Subcutaneous abdominal adipose tissue (tissue), 5 donors: ENCODE measurements around the gene OR4S1.
"Not testable (repeated sequence)": the region's sequence is repeated elsewhere in the genome, so short reads cannot be mapped to it uniquely, and the experiment has no call there.

Experiments used
- H3K27ac ChIP-seq: one replicate; pipeline ENCODE4 v1.7.0; 2013; ENCODE audit warnings: low read depth, mild to moderate bottlenecking, inconsistent platforms, low read length, moderate library complexity
- H3K27me3 ChIP-seq, 5 donors: one replicate each; pipeline ENCODE4 v1.7.0; 2013; ENCODE audit warnings: low read length in 5 of 5, inconsistent platforms in 1 of 5; ENCODE audit not compliant: control insufficient read depth in 5 of 5, insufficient read depth in 4 of 5
- H3K36me3 ChIP-seq, 5 donors: one replicate each; pipeline ENCODE4 v1.7.0; 2013; ENCODE audit warnings: low read length in 5 of 5; ENCODE audit not compliant: control insufficient read depth in 5 of 5, insufficient read depth in 5 of 5
- H3K4me1 ChIP-seq, 5 donors: one replicate each; pipeline ENCODE4 v1.7.0; 2013; ENCODE audit warnings: low read length in 5 of 5, mild to moderate bottlenecking in 3 of 5, moderate library complexity in 1 of 5; ENCODE audit not compliant: control insufficient read depth in 5 of 5, insufficient read depth in 5 of 5
- H3K4me3 ChIP-seq, 5 donors: one replicate each; pipeline ENCODE4 v1.7.0; 2013; ENCODE audit warnings: low read length in 5 of 5, low read depth in 1 of 5
- H3K9ac ChIP-seq, 5 donors: one replicate each; pipeline ENCODE4 v1.7.0; 2013; ENCODE audit warnings: low read length in 5 of 5, mild to moderate bottlenecking in 4 of 5, moderate library complexity in 3 of 5
- H3K9me3 ChIP-seq, 5 donors: one replicate each; pipeline ENCODE4 v1.7.0; 2013; ENCODE audit warnings: low read length in 5 of 5; ENCODE audit not compliant: control insufficient read depth in 5 of 5
- donor health status: healthy.
- donor health status: healthy.
- donor health status: healthy.
- donor health status: healthy.
- donor health status: healthy.

Gene OR4S1

DNA sequence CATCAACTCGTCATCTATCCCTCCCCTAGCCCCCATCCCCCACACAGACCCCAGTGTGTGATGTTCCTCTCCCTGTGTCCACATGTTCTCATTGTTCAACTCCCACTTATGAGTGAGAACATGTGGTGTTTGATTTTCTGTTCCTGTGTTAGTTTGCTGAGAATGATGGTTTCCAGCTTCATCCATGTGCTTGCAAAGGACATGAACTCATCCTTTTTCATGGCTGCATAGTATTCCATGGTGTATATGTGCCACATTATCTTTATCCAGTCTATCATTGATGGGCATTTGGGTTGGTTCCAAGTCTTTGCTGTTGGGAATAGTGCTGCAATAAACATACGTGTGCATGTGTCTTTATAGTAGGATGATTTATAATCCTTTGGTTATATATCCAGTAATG lies 36.5 kb downstream of the OR4S1 start:
- not testable (repeated sequence) for H3K36me3 ChIP-seq, H3K9me3 ChIP-seq, H3K4me3 ChIP-seq, H3K27me3 ChIP-seq, H3K27ac ChIP-seq, H3K9ac ChIP-seq, H3K4me1 ChIP-seq

DNA sequence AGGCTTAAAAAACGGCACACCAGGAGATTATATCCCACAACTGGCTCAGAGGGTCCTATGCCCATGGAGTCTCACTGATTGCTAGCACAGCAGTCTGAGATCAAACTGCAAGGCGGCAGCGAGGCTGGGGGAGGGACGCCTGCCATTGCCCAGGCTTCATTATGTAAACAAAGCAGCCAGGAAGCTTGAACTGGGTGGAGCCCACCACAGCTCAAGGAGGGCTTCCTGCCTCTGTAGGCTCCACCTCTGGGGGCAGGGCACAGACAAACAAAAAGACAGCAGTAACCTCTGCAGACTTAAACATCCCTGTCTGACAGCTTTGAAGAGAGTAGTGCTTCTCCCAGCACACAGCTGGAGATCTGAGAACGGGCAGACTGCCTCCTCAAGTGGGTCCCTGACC lies 40.3 kb downstream of the OR4S1 start:
- not testable (repeated sequence) for H3K4me3 ChIP-seq, H3K27me3 ChIP-seq

DNA sequence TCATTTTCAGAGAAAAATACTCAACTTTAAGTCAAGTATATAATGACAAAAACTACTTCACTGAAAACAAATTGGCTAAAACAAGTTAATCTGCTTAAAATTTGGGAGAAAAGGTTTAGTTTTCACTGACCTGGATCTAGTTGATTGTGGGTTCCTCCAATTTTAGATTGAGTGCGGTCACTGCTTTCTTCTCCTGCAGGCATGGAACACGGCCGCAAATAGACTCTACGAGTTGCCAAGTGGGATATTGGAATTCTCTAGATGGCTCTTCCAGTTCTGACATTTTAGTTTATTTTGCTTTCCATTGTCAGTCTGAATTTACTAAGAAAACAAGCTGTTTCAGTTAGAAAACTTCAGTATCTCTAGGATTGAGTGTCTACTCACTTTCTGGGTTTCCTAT lies 48.0 kb downstream of the OR4S1 start:
- H3K4me1 ChIP-seq = no peaks in the 10 kb centered on the region
- H3K27me3 ChIP-seq = no peaks in the 10 kb centered on the region
- no peak overlapping the region for H3K27ac ChIP-seq
- H3K36me3 ChIP-seq = no peaks in the 10 kb centered on the region
- H3K9ac ChIP-seq = no peak overlapping the region
- peaks cover 0 to 6% (median 3%) of the 10 kb centered on the region in 5 donors for H3K9me3 ChIP-seq
- H3K4me3 ChIP-seq = no peak overlapping the region

More for the DNA sequence above, 40.3 kb downstream of the OR4S1 start:
- H3K9me3 ChIP-seq, H3K9ac ChIP-seq, H3K27ac ChIP-seq, H3K36me3 ChIP-seq, H3K4me1 ChIP-seq: not testable (repeated sequence)

DNA sequence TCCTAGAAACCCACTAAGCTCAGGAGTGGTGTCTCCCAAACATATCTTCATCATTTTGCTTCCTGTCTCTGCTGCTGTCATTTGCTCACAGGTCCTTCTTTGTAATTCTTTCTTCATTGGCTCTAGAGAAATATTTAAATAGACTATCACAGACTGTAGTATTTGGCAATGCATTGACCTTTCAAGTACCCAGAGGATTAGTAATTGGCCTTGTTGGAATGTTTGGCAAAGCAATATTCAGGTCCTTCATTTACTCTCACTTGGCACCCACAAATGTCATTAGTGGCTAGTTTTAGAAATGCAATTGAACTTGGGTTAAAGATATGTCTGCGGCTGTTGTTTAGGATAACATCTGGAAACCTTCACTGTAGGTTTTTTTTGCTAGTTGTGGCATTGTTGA lies 48.7 kb downstream of the OR4S1 start:
- no peak overlapping the region for H3K4me3 ChIP-seq
- no peak overlapping the region for H3K9ac ChIP-seq
- no peaks in the 10 kb centered on the region for H3K27me3 ChIP-seq
- H3K36me3 ChIP-seq = no peaks in the 10 kb centered on the region
- no peak overlapping the region for H3K27ac ChIP-seq
- H3K9me3 ChIP-seq = peaks cover 0 to 6% (median 3%) of the 10 kb centered on the region in 5 donors
- no peaks in the 10 kb centered on the region for H3K4me1 ChIP-seq
